K562 (cell line): ENCODE data around the gene ABCB10. TPM values are rescaled to one million over a fixed set of nuclear protein-coding genes. Genes with fewer than 3 reads are reported as not detected.

ENCODE experiments used
- CREB1 ChIP-seq, 2 experiments: sonication (generic) in 1 of 2; formaldehyde crosslinking in 1 of 2; IDR thresholded peaks; 2 replicates each; pipeline versions ENCODE4 v1.6.1 to v1.8.0; 2012 to 2022; ENCODE audit warnings: inconsistent platforms in 1 of 2, mild to moderate bottlenecking in 1 of 2, missing genetic modification reagents in 1 of 2, moderate library complexity in 1 of 2
- CSDE1 ChIP-seq, 2 experiments: fragments of 450-650 bp; IDR thresholded peaks; 2 replicates each; pipeline ENCODE4 v1.6.1; 2016; ENCODE audit warnings: mild to moderate bottlenecking in 1 of 2
- CUX1 ChIP-seq: fragments of 200-800 bp; sonication (Bioruptor generic); IDR thresholded peaks from 2 replicates; pipeline ENCODE4 v1.6.1; 2016; ENCODE audit warnings: missing genetic modification characterization, missing compliant biosample characterization
- ERF ChIP-seq: fragments of 450-650 bp; formaldehyde crosslinking; IDR thresholded peaks from 2 replicates; pipeline ENCODE4 v1.4.0; 2020; ENCODE audit warnings: mild to moderate bottlenecking, mixed read lengths
- FOXO4 ChIP-seq: fragments of 450-650 bp; formaldehyde crosslinking; IDR thresholded peaks from 2 replicates; pipeline ENCODE4 v1.4.0; 2020; ENCODE audit warnings: mild to moderate bottlenecking, moderate library complexity
- GATA2 ChIP-seq: sonication (generic); formaldehyde crosslinking; IDR thresholded peaks from 2 replicates; pipeline ENCODE4 v1.4.0; 2020; ENCODE audit warnings: mild to moderate bottlenecking, missing genetic modification reagents
- HIVEP1 ChIP-seq: fragments of 250-450 bp; sonication (Bioruptor Pico); IDR thresholded peaks from 2 replicates; pipeline ENCODE4 v1.4.0; 2020; ENCODE audit warnings: mild to moderate bottlenecking
- KLF13 ChIP-seq: fragments of 450-650 bp; IDR thresholded peaks from 2 replicates; pipeline ENCODE4 v1.6.1; 2016; ENCODE audit warnings: missing genetic modification characterization, low read depth, mild to moderate bottlenecking, missing compliant biosample characterization, moderate library complexity, borderline replicate concordance
- NFIX ChIP-seq: fragments of 250-450 bp; sonication (Bioruptor Pico); IDR thresholded peaks from 2 replicates; pipeline ENCODE4 v1.4.0; 2020; ENCODE audit warnings: low read depth, mild to moderate bottlenecking, moderate library complexity
- SFPQ ChIP-seq: fragments of 200-400 bp; formaldehyde crosslinking; IDR thresholded peaks from 2 replicates; pipeline ENCODE4 v1.6.1; 2017; ENCODE audit warnings: mild to moderate bottlenecking, low read depth, low read length, moderate library complexity
- VEZF1 ChIP-seq: fragments of 200-800 bp; sonication (Bioruptor generic); IDR thresholded peaks from 2 replicates; pipeline ENCODE4 v1.6.1; 2017; ENCODE audit warnings: missing genetic modification characterization, missing compliant biosample characterization
- ZC3H8 ChIP-seq: fragments of 450-650 bp; IDR thresholded peaks from 2 replicates; pipeline ENCODE4 v1.6.1; 2017
- ZKSCAN8 ChIP-seq: fragments of 200-800 bp; sonication (Bioruptor generic); IDR thresholded peaks from 2 replicates; pipeline ENCODE4 v1.6.1; 2016; ENCODE audit warnings: missing genetic modification characterization, missing compliant biosample characterization
- ZNF165 ChIP-seq: fragments of 250-450 bp; sonication (Bioruptor Pico); IDR thresholded peaks from 2 replicates; pipeline ENCODE4 v1.4.0; 2020; ENCODE audit warnings: borderline replicate concordance
- ZNF282 ChIP-seq: sonication (generic); formaldehyde crosslinking; IDR thresholded peaks from 2 replicates; pipeline ENCODE4 v1.8.1; 2023; ENCODE audit warnings: missing genetic modification reagents
- ZNF644 ChIP-seq: fragments of 200-800 bp; sonication (Bioruptor generic); IDR thresholded peaks from 2 replicates; pipeline ENCODE4 v1.6.1; 2016; ENCODE audit warnings: low read depth, missing genetic modification characterization, missing compliant biosample characterization
- ZNF717 ChIP-seq: fragments of 250-450 bp; sonication (Bioruptor Pico); IDR thresholded peaks from 2 replicates; pipeline ENCODE4 v1.5.0; 2021
- polyA plus RNA-seq, 8 experiments: library from polyadenylated mRNA; depleted of rRNA in 4 of 8; stranded (reverse) in 5 of 8; unstranded in 3 of 8; fragments of >200 nt; fragmentation: Nextera tagmentation in 2 of 8; fragmentation: Illumina TruSeq in 1 of 8; extraction: Ambion mirVana in 2 of 8; extraction: Trizol in 1 of 8; gene quantifications; 2 replicates each; pipeline versions ENCODE4 v1.2.1 to v1.2.3, GENCODE V29; 2011 to 2014; ENCODE audit warnings: inconsistent platforms in 1 of 8, missing spikeins in 1 of 8
- total RNA-seq, 7 experiments: library from RNA; depleted of rRNA in 6 of 7; stranded (reverse); fragments of >200 nt in 6 of 7; fragmentation: Illumina TruSeq in 2 of 7; extraction: Trizol in 2 of 7; gene quantifications; 2 replicates each; pipeline versions ENCODE4 v1.2.1 to v1.2.3, GENCODE V29; 2011 to 2021; ENCODE audit warnings: low replicate concordance in 1 of 7

The ABCB10 gene
- total and polyA plus RNA-seq, 9 of the 15 experiments (the other 6 are each of a cell fraction or from before 2014, with no cell fraction given), result 12.4 to 54.8 (median 36.4) TPM

- TF ChIP-seq ERF (no peak; the same call in 1 of the 2 replicates), VEZF1 (CRISPR knock-in tag) (peak; percentile 97), HIVEP1 (no peak), ZC3H8 (no peak), CREB1 (IDR thresholded peaks at IDR 0.05) (peak; percentile 40), CREB1 (CRISPR knock-in tag; IDR thresholded peaks at IDR 0.05) (peak; percentile 81), ZNF644 (tag) (no peak), KLF13 (tag) (peak; percentile 92; the same call in 1 of the 2 replicates), ZNF165 (CRISPR knock-in tag) (no peak), CUX1 (CRISPR knock-in tag) (no peak), NFIX (CRISPR knock-in tag) (no peak), SFPQ (no peak), ZNF282 (CRISPR knock-in tag) (peak; percentile 73; the same call in 1 of the 2 replicates), CSDE1 (IDR thresholded peaks at IDR 0.05) (no peak), FOXO4 (no peak), ZKSCAN8 (CRISPR knock-in tag) (no peak), GATA2 (CRISPR knock-in tag) (0 out of 2 replicates have a peak, but pooled peaks have one; percentile 31), ZNF717 (CRISPR knock-in tag) (no peak)
Observed at GRCh38 chr1:229558460-229559335, at the start of gene ABCB10 (continued).
